T-helper 2 cell treated with Interferon-gamma antibody and Interleukin-4, amounts not matched to agents 5 μg/mL and 100 μg/mL, for 36 hours (primary cell): ENCODE data around the gene VENTX.

Source experiments
- DNase-seq: peaks from one replicate; pipeline ENCODE4 v3.0.0; 2021; ENCODE audit warnings: low spot score
- H3K27ac Mint-ChIP-seq: one replicate; pipeline ENCODE4 v1.8.0; 2021; ENCODE audit warnings: mild to moderate bottlenecking, mixed read lengths
- H3K27me3 Mint-ChIP-seq: one replicate; pipeline ENCODE4 v1.8.0; 2021; ENCODE audit warnings: low read depth, mixed read lengths
- H3K36me3 Mint-ChIP-seq: one replicate; pipeline ENCODE4 v1.8.0; 2021; ENCODE audit warnings: low read depth, mixed read lengths
- H3K4me1 Mint-ChIP-seq: one replicate; pipeline ENCODE4 v1.8.0; 2021; ENCODE audit warnings: low read depth, mixed read lengths
- H3K4me3 Mint-ChIP-seq: one replicate; pipeline ENCODE4 v1.8.0; 2022; ENCODE audit warnings: mild to moderate bottlenecking, moderate library complexity, mixed read lengths
- H3K9me3 Mint-ChIP-seq: one replicate; pipeline ENCODE4 v1.8.0; 2021; ENCODE audit warnings: mixed read lengths

The VENTX gene

DNA sequence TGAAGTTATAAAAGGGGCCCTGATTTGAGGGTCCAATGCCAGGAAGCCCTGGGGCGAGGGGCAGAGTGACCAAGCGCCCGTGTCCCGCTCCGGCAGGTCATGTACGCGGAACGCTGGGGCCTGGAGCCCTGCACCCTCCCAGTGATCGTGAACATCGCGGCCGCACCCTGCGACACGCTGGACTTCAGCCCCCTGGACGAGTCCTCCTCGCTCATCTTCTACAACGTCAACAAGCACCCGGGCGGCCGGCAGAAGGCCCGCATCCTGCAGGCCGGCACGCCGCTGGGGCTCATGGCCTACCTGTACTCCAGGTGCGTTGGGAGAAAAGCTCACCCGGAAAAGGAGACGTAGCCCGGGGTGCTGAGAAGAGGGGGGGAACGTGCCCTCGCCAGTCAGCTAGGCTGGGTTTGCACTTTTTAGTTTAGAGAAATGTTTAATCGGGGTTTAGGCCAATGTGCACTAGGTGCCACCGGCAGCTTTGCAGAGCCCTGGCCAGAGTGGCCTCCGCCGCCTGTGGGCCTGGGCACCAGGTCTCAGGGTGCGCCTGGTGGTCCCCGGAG lies 30.5 kb upstream of the VENTX start:
- Mint-ChIP-seq H3K9me3 (no peaks in the 10 kb centered on the region), H3K27me3 (no peaks in the 10 kb centered on the region), H3K36me3 (no peaks in the 10 kb centered on the region), H3K4me3 (no peak overlapping the region), H3K4me1 (peaks cover 2% of the 10 kb centered on the region), H3K27ac (no peak overlapping the region)
- DNase-seq, result no peak

GRCh38 chr10:133207627-133208026 lies 30.0 kb upstream of the VENTX start:
- Mint-ChIP-seq H3K4me3 (no peak overlapping the region), H3K4me1 (peaks cover 2% of the 10 kb centered on the region), H3K9me3 (no peaks in the 10 kb centered on the region), H3K27me3 (no peaks in the 10 kb centered on the region), H3K36me3 (no peaks in the 10 kb centered on the region), H3K27ac (no peak overlapping the region)
- DNase-seq, result no peak

DNA sequence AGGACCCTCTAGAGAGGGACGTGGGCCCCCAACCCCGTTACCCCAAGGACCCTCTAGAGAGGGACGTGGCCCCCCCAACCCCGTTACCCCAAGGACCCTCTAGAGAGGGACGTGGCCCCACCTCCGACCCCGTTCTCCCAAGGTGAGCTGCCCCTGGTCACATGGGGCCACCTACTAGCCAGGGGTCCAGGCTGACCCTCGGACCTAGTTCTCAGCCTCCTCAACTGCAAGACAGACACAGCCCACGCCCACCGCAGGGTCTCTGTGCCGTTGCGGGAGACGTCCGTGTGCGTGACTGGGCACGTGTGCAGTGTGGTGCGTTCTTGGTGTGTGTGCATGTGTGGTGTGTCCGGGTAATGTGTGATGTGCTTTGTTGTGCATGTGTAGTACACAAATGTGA lies 29.2 kb upstream of the VENTX start:
- DNase-seq, result no peak
- H3K4me3 Mint-ChIP-seq, result no peak overlapping the region
- no peaks in the 10 kb centered on the region for H3K9me3 Mint-ChIP-seq
- H3K36me3 Mint-ChIP-seq, result no peaks in the 10 kb centered on the region
- H3K4me1 Mint-ChIP-seq, result peaks cover 2% of the 10 kb centered on the region
- H3K27me3 Mint-ChIP-seq, result no peaks in the 10 kb centered on the region
- no peak overlapping the region for H3K27ac Mint-ChIP-seq

DNA sequence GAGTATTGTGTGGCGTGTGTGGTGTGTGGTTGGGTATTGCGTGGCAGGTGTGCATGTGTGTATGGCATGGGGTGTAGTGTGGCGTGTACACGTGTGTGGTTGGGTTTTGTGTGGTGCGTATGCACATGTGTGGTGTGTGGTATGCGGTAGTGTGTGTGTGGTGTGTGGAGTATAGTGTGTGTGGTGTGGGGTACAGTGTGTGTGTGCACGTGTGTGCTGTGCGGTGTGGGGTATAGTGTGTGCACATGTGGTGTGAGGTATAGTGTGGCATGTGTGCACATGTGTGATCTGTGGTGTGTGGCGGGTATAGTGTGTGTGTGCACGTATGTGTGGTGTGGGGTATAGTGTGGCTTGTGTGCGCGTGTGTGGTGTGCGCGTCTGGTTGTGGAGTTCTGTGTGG lies 28.5 kb upstream of the VENTX start:
- no peak for DNase-seq
- peaks cover 2% of the 10 kb centered on the region for H3K4me1 Mint-ChIP-seq
- H3K27me3 Mint-ChIP-seq, result no peaks in the 10 kb centered on the region
- H3K4me3 Mint-ChIP-seq, result no peak overlapping the region
- H3K27ac Mint-ChIP-seq, result no peak overlapping the region
- H3K9me3 Mint-ChIP-seq, result no peaks in the 10 kb centered on the region
- H3K36me3 Mint-ChIP-seq, result no peaks in the 10 kb centered on the region

DNA sequence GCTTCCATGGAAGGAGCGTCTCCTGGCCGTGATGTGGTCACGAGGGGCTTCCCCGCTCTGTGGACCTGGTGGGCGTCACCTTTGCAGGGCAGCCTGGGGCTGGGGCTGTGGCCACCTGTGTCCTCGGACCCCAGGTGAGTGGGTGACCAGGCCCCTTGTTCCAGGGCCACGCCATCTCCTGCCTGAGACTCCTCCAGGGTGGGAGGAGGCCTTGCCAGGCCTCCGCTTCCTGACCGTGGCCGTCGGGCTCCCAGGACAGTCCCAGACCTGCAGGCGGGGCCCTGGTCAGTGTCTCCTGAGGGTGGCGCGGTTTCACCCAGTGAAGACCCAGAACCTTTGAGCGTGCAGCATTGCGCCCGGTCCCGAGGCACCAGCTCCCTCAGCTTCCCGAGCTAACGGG lies 28.0 kb upstream of the VENTX start:
- H3K4me1 Mint-ChIP-seq, result peaks cover 2% of the 10 kb centered on the region
- no peaks in the 10 kb centered on the region for H3K27me3 Mint-ChIP-seq
- no peaks in the 10 kb centered on the region for H3K9me3 Mint-ChIP-seq
- DNase-seq, result no peak
- no peaks in the 10 kb centered on the region for H3K36me3 Mint-ChIP-seq
- H3K4me3 Mint-ChIP-seq, result no peak overlapping the region
- no peak overlapping the region for H3K27ac Mint-ChIP-seq

GRCh38 chr10:133210398-133211140 lies 27.1 kb upstream of the VENTX start:
- DNase-seq, result no peak
- Mint-ChIP-seq H3K4me3 (peak overlapping the region; percentile 56), H3K27me3 (no peaks in the 10 kb centered on the region), H3K27ac (no peak overlapping the region), H3K9me3 (no peaks in the 10 kb centered on the region), H3K4me1 (peaks cover 2% of the 10 kb centered on the region), H3K36me3 (no peaks in the 10 kb centered on the region)

DNA sequence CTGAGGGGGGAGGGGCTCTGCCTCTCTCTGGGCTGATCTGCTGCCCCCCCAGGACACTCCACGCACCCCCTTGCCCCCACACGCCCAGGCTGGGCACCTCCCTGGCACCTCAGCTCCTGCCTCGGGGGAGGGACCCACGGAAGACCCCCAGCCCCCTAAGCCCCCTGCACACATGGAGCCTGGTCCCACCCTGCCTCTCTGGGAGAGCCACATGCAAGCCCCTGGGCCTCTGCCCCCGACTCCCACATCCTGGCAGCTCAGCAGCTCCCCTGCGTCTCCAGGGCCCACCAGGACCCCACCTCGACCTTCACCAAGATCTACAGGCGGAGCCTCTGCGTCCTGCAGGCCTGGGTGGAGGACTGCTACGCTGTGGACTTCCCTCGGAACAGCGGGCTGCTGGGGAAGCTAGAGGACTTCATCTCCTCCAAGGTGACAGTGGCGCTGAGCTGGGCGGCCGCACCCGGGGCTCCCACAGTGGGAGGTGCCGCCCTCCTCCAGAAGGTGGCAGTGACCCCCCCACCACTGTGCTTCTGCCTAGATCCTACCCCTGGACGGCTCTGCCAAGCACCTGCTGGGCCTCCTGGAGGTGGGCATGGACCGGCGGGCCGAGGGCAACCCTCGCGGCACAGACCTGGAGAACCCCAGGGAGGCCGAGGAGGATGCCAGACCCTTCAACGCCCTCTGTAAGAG lies 26.4 kb upstream of the VENTX start:
- Mint-ChIP-seq H3K4me1 (peaks cover 2% of the 10 kb centered on the region), H3K27me3 (no peaks in the 10 kb centered on the region), H3K4me3 (no peak overlapping the region), H3K36me3 (no peaks in the 10 kb centered on the region), H3K9me3 (no peaks in the 10 kb centered on the region), H3K27ac (no peak overlapping the region)
- DNase-seq, result no peak

- peak overlapping the region; percentile 41 for H3K27ac Mint-ChIP-seq
These were observed 25.4 kb upstream of the VENTX start for GRCh38 chr10:133211959-133212852.

GRCh38 chr10:133212853-133213494 lies 24.7 kb upstream of the VENTX start:
- DNase-seq, result no peak
- Mint-ChIP-seq H3K27me3 (no peaks in the 10 kb centered on the region), H3K36me3 (no peaks in the 10 kb centered on the region), H3K27ac (no peak overlapping the region), H3K4me1 (peaks cover 2% of the 10 kb centered on the region), H3K4me3 (no peak overlapping the region), H3K9me3 (no peaks in the 10 kb centered on the region)

More at GRCh38 chr10:133211959-133212852, 25.4 kb upstream of the VENTX start:
- Mint-ChIP-seq H3K4me1 (peaks cover 2% of the 10 kb centered on the region), H3K4me3 (no peak overlapping the region), H3K36me3 (no peaks in the 10 kb centered on the region), H3K27me3 (no peaks in the 10 kb centered on the region), H3K9me3 (no peaks in the 10 kb centered on the region)
- DNase-seq, result no peak

- Mint-ChIP-seq H3K4me3 (no peak overlapping the region), H3K9me3 (no peaks in the 10 kb centered on the region), H3K36me3 (no peaks in the 10 kb centered on the region), H3K4me1 (peaks cover 2% of the 10 kb centered on the region), H3K27me3 (no peaks in the 10 kb centered on the region), H3K27ac (no peak overlapping the region)
- DNase-seq, result no peak
These were observed 23.8 kb upstream of the VENTX start for GRCh38 chr10:133213641-133214467.

GRCh38 chr10:133214468-133215410 lies 22.9 kb upstream of the VENTX start:
- Mint-ChIP-seq H3K4me3 (no peak overlapping the region), H3K27ac (no peak overlapping the region), H3K4me1 (peaks cover 2% of the 10 kb centered on the region), H3K9me3 (no peaks in the 10 kb centered on the region), H3K36me3 (no peaks in the 10 kb centered on the region), H3K27me3 (no peaks in the 10 kb centered on the region)
- no peak for DNase-seq

DNA sequence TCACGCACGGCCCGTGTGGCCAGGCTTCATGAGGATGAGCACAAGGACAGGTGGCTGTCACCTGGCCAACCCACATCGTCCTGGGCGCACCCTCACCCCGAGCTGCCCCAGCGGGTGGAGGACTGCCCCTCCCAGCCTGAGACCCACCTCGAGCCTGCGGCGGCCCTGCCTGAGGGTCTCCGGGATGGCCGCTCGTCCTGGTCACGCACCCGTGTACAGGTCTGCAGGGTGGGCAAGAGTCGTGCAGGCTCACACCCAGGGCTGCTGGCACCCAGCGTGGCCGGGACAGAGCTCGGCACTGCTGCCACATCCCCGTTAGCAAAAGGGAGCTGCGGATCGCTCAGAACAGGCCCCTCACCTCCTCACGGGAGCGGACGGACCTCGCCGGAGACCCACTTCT lies 22.1 kb upstream of the VENTX start:
- H3K27ac Mint-ChIP-seq, result no peak overlapping the region
- H3K9me3 Mint-ChIP-seq, result no peaks in the 10 kb centered on the region
- H3K27me3 Mint-ChIP-seq, result no peaks in the 10 kb centered on the region
- no peaks in the 10 kb centered on the region for H3K36me3 Mint-ChIP-seq
- no peak for DNase-seq
- peaks cover under 1% of the 10 kb centered on the region for H3K4me1 Mint-ChIP-seq
- H3K4me3 Mint-ChIP-seq, result no peak overlapping the region
